ENCODE results near the gene LYSMD2. TPM values are rescaled to one million over a fixed set of nuclear protein-coding genes. Genes with fewer than 3 reads are reported as not detected.

LYSMD2 gene
- total RNA-seq, 1 donor from 2014 or later, result 15.5 TPM

DNA sequence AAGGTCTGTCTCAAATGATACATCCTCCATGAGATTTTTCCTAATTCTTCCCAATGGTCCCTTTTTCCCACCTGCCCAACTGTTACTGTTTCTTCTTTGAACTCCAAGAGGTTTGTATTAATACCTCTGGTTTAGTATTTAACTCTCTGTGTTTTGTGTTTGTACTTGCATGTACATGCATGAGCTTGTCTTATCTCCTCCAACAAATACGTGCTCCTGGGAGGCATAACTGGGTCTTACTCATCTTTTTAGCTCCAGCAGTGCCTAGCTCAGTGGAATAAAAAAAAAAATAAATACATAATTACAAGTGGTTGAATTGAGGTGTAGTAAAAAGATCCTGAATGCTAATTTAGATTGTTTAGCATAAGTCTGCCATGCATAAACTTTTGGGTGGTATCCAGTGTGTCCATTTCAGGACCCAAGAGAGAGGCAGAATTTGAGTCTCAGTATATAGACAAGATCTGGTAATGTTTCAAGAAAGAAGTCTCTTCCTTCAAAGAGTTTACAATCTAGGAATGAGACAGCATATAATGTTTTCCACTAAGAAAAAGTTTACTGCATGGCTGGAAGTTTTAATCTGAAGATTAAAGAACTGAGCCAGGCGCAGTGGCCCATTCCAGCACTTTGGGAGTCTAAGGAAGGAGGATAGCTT lies 1.7 kb upstream of the LYSMD2 start:
- DNase-seq, result no peak
- peaks cover 38% of the 10 kb centered on the region for H3K4me1 Mint-ChIP-seq
- no peaks in the 10 kb centered on the region for H3K9me3 Mint-ChIP-seq
- H3K4me3 Mint-ChIP-seq, result peak overlapping the region; percentile 50
- peaks cover 3% of the 10 kb centered on the region for H3K36me3 Mint-ChIP-seq (ENCODE audit: low read depth)
- H3K27me3 Mint-ChIP-seq, result peaks cover 11% of the 10 kb centered on the region
- peak overlapping the region; percentile 23 for H3K27ac Mint-ChIP-seq
- intact Hi-C loops (cut with micrococcal nuclease), result loop anchor here (5.0 kb wide), 2 partner anchors 38 to 93 kb away; no protein-coding TSS in a partner anchor

DNA sequence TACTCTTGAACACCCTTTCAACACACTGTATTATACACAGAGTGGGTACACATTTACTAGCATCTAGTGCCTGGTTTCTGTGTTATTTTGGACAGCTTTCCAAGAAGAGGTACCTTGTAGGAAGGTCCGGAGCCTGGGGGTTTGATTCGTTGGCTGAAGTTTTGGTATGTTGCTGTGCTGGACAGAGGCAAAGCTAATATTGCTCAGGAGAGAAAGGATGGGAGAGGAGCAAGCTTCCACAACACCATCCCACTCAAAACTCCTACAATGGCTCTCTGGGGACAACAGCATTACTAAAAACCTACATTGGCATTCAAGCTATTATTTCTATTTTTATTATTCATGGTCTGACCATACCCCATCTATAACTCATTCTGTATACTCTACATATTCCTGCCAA lies 1.1 kb upstream of the LYSMD2 start:
- peaks cover 41% of the 10 kb centered on the region for H3K4me1 Mint-ChIP-seq
- H3K4me3 Mint-ChIP-seq, result peak overlapping the region; percentile 81

GRCh38 chr15:51736751-51737521 lies 519 bp downstream of the LYSMD2 start:
- H3K27ac Mint-ChIP-seq, result peak overlapping the region; percentile 92
- peaks cover 56% of the 10 kb centered on the region for H3K4me1 Mint-ChIP-seq
- peak overlapping the region; percentile 87 for H3K4me3 Mint-ChIP-seq
- peaks cover 17% of the 10 kb centered on the region for H3K36me3 Mint-ChIP-seq (ENCODE audit: low read depth)
- intact Hi-C loops (cut with micrococcal nuclease), result loop anchor here (2.0 to 5.0 kb wide), 4 partner anchors 14 to 270 kb away; partner anchors contain the start of gene TMOD2
- no peaks in the 10 kb centered on the region for H3K9me3 Mint-ChIP-seq
- peaks cover 2% of the 10 kb centered on the region for H3K27me3 Mint-ChIP-seq
- DNase-seq, result peak; percentile 87

More for the DNA sequence above, 1.1 kb upstream of the LYSMD2 start:
- DNase-seq, result no peak
- H3K36me3 Mint-ChIP-seq (ENCODE audit: low read depth), result peaks cover 4% of the 10 kb centered on the region
- intact Hi-C loops (cut with micrococcal nuclease), result loop anchor here (5.0 kb wide), 2 partner anchors 39 to 94 kb away; no protein-coding TSS in a partner anchor
- H3K27me3 Mint-ChIP-seq, result peaks cover 5% of the 10 kb centered on the region
- no peaks in the 10 kb centered on the region for H3K9me3 Mint-ChIP-seq
- peak overlapping the region; percentile 86 for H3K27ac Mint-ChIP-seq

DNA sequence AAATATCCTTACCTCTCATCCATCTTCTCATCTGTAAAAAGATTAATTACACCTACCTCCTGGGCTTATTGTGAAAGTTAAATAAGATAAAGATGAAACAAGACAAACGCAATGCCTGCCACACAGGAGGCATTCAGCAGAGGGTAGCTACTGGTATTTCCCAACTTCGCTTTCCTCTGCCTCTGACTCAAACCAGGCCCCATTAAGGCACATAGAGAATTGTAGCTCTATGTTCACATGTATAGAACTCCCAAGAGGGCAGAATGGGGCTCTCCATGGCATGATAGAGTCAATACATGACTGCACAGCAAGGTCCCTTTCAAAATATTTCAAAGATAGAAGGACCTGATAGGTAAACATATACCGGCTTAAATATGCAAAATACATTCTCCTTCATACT lies 1.4 kb downstream of the LYSMD2 start:
- Mint-ChIP-seq H3K27me3 (peaks cover 2% of the 10 kb centered on the region), H3K4me1 (peaks cover 65% of the 10 kb centered on the region), H3K36me3 (ENCODE audit: low read depth) (peaks cover 19% of the 10 kb centered on the region), H3K4me3 (peak overlapping the region; percentile 87), H3K9me3 (no peaks in the 10 kb centered on the region), H3K27ac (peak overlapping the region; percentile 92)
- intact Hi-C loops (cut with micrococcal nuclease), result loop anchor here (2.0 to 5.0 kb wide), 4 partner anchors 15 to 271 kb away; partner anchors contain the start of gene TMOD2
- peak; percentile 70 for DNase-seq

- H3K27me3 Mint-ChIP-seq, result peaks cover 2% of the 10 kb centered on the region
- peak; percentile 76 for DNase-seq
- H3K4me3 Mint-ChIP-seq, result peak overlapping the region; percentile 87
- intact Hi-C loops (cut with micrococcal nuclease), result loop anchor here (2.0 to 5.0 kb wide), 4 partner anchors 15 to 271 kb away; partner anchors contain the start of gene TMOD2
- peaks cover 71% of the 10 kb centered on the region for H3K4me1 Mint-ChIP-seq
- H3K9me3 Mint-ChIP-seq, result no peaks in the 10 kb centered on the region
- peaks cover 23% of the 10 kb centered on the region for H3K36me3 Mint-ChIP-seq (ENCODE audit: low read depth)
- peak overlapping the region; percentile 92 for H3K27ac Mint-ChIP-seq
Observed at GRCh38 chr15:51735228-51736010, 2.0 kb downstream of the LYSMD2 start.

DNA sequence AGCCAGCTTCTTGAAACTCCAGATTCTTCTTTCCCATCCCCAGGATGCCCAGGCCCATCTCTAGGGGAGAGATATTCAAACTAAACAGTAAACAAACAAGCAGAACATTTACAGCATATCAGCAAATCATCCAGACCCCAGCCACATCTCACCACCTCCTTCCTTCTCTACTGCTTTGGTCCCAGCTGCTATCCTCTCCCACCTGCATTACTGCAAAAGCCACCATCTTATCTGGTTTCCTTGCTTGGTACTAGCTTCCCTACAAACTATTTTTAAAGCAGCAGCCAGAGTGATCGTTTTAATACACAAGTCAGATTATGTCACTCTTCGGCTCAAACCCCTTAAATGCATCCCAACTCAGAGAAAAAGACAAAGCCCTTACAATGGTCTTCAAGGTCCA lies 4.8 kb downstream of the LYSMD2 start:
- Mint-ChIP-seq H3K4me3 (peak overlapping the region; percentile 29), H3K36me3 (ENCODE audit: low read depth) (peaks cover 32% of the 10 kb centered on the region), H3K9me3 (no peaks in the 10 kb centered on the region), H3K4me1 (peaks cover 62% of the 10 kb centered on the region), H3K27ac (peak overlapping the region; percentile 8), H3K27me3 (no peaks in the 10 kb centered on the region)
- intact Hi-C loops (cut with micrococcal nuclease), result loop anchor here (1.0 kb wide), 1 partner anchor 51 kb away; the partner anchor contains the start of gene SCG3
- peak; percentile 57 for DNase-seq

GRCh38 chr15:51731549-51732267 lies 5.7 kb downstream of the LYSMD2 start:
- Mint-ChIP-seq H3K4me1 (peaks cover 66% of the 10 kb centered on the region), H3K27ac (peak overlapping the region; percentile 86), H3K27me3 (no peaks in the 10 kb centered on the region), H3K4me3 (peak overlapping the region; percentile 79), H3K9me3 (no peaks in the 10 kb centered on the region), H3K36me3 (ENCODE audit: low read depth) (peaks cover 32% of the 10 kb centered on the region)
- intact Hi-C loops (cut with micrococcal nuclease), result loop anchor here (1.0 kb wide), 1 partner anchor 50 kb away; the partner anchor contains the start of gene SCG3
- DNase-seq, result peak; percentile 84

- peaks cover 40% of the 10 kb centered on the region for H3K4me1 Mint-ChIP-seq
- no peak for DNase-seq
- intact Hi-C loops (cut with micrococcal nuclease), result no loop called here
- no peaks in the 10 kb centered on the region for H3K27me3 Mint-ChIP-seq
- H3K36me3 Mint-ChIP-seq (ENCODE audit: low read depth), result peaks cover 27% of the 10 kb centered on the region
- H3K4me3 Mint-ChIP-seq, result no peak overlapping the region
- no peaks in the 10 kb centered on the region for H3K9me3 Mint-ChIP-seq
- no peak overlapping the region for H3K27ac Mint-ChIP-seq
Observed at GRCh38 chr15:51727141-51727897, 10.1 kb downstream of the LYSMD2 start.

- H3K4me1 Mint-ChIP-seq, result peaks cover 34% of the 10 kb centered on the region
- no peaks in the 10 kb centered on the region for H3K9me3 Mint-ChIP-seq
- intact Hi-C loops (cut with micrococcal nuclease), result no loop called here
- peak; percentile 68 for DNase-seq
- H3K36me3 Mint-ChIP-seq (ENCODE audit: low read depth), result peaks cover 31% of the 10 kb centered on the region
- H3K4me3 Mint-ChIP-seq, result no peak overlapping the region
- no peaks in the 10 kb centered on the region for H3K27me3 Mint-ChIP-seq
- H3K27ac Mint-ChIP-seq, result peak overlapping the region; percentile 67
Observed at GRCh38 chr15:51726302-51727073, 11.0 kb downstream of the LYSMD2 start.

DNA sequence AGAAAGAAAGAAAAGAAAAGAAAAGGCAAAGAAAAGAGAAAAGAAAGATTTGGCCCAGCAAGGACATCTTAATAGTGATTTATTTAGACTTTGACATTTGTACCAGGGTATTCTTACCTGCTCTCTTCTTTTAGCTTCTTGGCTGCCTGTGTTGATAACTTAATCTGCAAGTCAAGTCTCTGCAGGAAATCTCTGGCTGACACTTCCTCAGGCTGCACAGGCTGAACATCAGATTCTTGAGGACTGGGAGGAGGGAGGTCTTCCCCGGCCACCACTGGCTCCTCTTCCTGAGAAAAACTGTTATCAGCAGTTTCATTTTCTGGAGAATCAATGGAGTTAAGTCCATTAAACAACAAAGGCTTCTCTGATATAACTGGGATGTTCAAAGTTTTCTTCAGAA lies 12.8 kb downstream of the LYSMD2 start:
- H3K36me3 Mint-ChIP-seq (ENCODE audit: low read depth), result peaks cover 33% of the 10 kb centered on the region
- H3K9me3 Mint-ChIP-seq, result no peaks in the 10 kb centered on the region
- DNase-seq, result no peak
- intact Hi-C loops (cut with micrococcal nuclease), result no loop called here
- no peak overlapping the region for H3K4me3 Mint-ChIP-seq
- H3K4me1 Mint-ChIP-seq, result peaks cover 22% of the 10 kb centered on the region
- H3K27ac Mint-ChIP-seq, result no peak overlapping the region
- no peaks in the 10 kb centered on the region for H3K27me3 Mint-ChIP-seq

- Mint-ChIP-seq H3K9me3 (no peaks in the 10 kb centered on the region), H3K27ac (no peak overlapping the region), H3K27me3 (no peaks in the 10 kb centered on the region), H3K4me3 (no peak overlapping the region), H3K4me1 (peaks cover 21% of the 10 kb centered on the region), H3K36me3 (ENCODE audit: low read depth) (peaks cover 31% of the 10 kb centered on the region)
- DNase-seq, result no peak
- intact Hi-C loops (cut with micrococcal nuclease), result no loop called here
Observed at GRCh38 chr15:51724199-51724598, 13.3 kb downstream of the LYSMD2 start.
